ENCODE measurements around the gene CALN1. TPM values are rescaled to one million over a fixed set of nuclear protein-coding genes. Genes with fewer than 3 reads are reported as not detected.
"Not testable (repeated sequence)": the region's sequence is repeated elsewhere in the genome, so short reads cannot be mapped to it uniquely, and the experiment has no call there.

CALN1 gene
- total and polyA plus RNA-seq, 2 experiments from 2014 or later = 7.6 to 14.5 TPM

GRCh38 chr7:71746006-71746405 lies 666.1 kb downstream of the CALN1 start:
- ATAC-seq = no peak
- H3K36me3 Mint-ChIP-seq (ENCODE audit: low read depth) = no peaks in the 10 kb centered on the region
- peaks cover 2% of the 10 kb centered on the region for H3K27me3 Mint-ChIP-seq (ENCODE audit: insufficient read depth, low read depth, poor library complexity)
- H3K9me2 ChIP-seq (ENCODE audit: insufficient read depth) = no peaks in the 10 kb centered on the region
- no peaks in the 10 kb centered on the region for H4K20me1 ChIP-seq (replicated peaks; ENCODE audit: insufficient read depth)
- DNase-seq (ENCODE audit: low spot score) = peak; percentile 18
- no peaks in the 10 kb centered on the region for H3K4me1 Mint-ChIP-seq
- H2AFZ ChIP-seq = no peak overlapping the region
- no peak overlapping the region for H3K4me3 ChIP-seq
- no peaks in the 10 kb centered on the region for H3K79me2 ChIP-seq (replicated peaks; ENCODE audit: insufficient read depth)
- no peaks in the 10 kb centered on the region for H3F3A ChIP-seq (replicated peaks; ENCODE audit: low read depth)
- H3K36me3 ChIP-seq (ENCODE audit: insufficient read depth) = no peaks in the 10 kb centered on the region
- H3K27ac ChIP-seq (ENCODE audit: low read depth) = no peak overlapping the region
- peaks cover 11% of the 10 kb centered on the region; the same call in 2 of the 3 replicates for H3K9me3 Mint-ChIP-seq
- H3K4me2 ChIP-seq = no peak overlapping the region
- TF ChIP-seq NANOG (IDR thresholded peaks at IDR 0.05; ENCODE audit: borderline replicate concordance) (no peak), JUNB (IDR thresholded peaks at IDR 0.05; ENCODE audit: unreplicated experiment) (no peak), EZH2phosphoT487 (IDR thresholded peaks at IDR 0.05; ENCODE audit: unreplicated experiment) (no peak)
- TF ChIP-seq, protein P1, sequence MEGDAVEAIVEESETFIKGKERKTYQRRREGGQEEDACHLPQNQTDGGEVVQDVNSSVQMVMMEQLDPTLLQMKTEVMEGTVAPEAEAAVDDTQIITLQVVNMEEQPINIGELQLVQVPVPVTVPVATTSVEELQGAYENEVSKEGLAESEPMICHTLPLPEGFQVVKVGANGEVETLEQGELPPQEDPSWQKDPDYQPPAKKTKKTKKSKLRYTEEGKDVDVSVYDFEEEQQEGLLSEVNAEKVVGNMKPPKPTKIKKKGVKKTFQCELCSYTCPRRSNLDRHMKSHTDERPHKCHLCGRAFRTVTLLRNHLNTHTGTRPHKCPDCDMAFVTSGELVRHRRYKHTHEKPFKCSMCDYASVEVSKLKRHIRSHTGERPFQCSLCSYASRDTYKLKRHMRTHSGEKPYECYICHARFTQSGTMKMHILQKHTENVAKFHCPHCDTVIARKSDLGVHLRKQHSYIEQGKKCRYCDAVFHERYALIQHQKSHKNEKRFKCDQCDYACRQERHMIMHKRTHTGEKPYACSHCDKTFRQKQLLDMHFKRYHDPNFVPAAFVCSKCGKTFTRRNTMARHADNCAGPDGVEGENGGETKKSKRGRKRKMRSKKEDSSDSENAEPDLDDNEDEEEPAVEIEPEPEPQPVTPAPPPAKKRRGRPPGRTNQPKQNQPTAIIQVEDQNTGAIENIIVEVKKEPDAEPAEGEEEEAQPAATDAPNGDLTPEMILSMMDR (conservative IDR thresholded peaks at IDR 0.05; ENCODE audit: low read depth in 2 of 2) = peak; percentile 22 to 55; a peak in 3 of 4 replicates
- H3K4me3 Mint-ChIP-seq = no peak overlapping the region
- H3K4me1 ChIP-seq (ENCODE audit: insufficient read depth) = no peaks in the 10 kb centered on the region
- H3K27me3 ChIP-seq (ENCODE audit: insufficient read depth) = no peaks in the 10 kb centered on the region
- H3K27ac Mint-ChIP-seq = no peak overlapping the region

- H3K9me3 Mint-ChIP-seq = peaks cover 21% of the 10 kb centered on the region; the same call in 2 of the 3 replicates
- H3K79me2 ChIP-seq (replicated peaks; ENCODE audit: insufficient read depth) = no peaks in the 10 kb centered on the region
- no peaks in the 10 kb centered on the region for H4K20me1 ChIP-seq (replicated peaks; ENCODE audit: insufficient read depth)
- no peaks in the 10 kb centered on the region for H3K9me2 ChIP-seq (ENCODE audit: insufficient read depth)
- peak overlapping the region; percentile 20; the same call in 1 of the 2 replicates for H3K27ac ChIP-seq (ENCODE audit: low read depth)
- H3K4me2 ChIP-seq = no peak overlapping the region
- no peak overlapping the region; the same call in 2 of the 3 replicates for H3K4me3 Mint-ChIP-seq
- no peak overlapping the region for H2AFZ ChIP-seq
- peaks cover 2% of the 10 kb centered on the region for H3K27me3 Mint-ChIP-seq (ENCODE audit: insufficient read depth, low read depth, poor library complexity)
- H3K4me1 Mint-ChIP-seq = peaks cover 17% of the 10 kb centered on the region
- no peak for TF ChIP-seq EZH2 (IDR thresholded peaks at IDR 0.05; ENCODE audit: low read depth, unreplicated experiment)
- TF ChIP-seq EZH2phosphoT487 (IDR thresholded peaks at IDR 0.05; ENCODE audit: unreplicated experiment) = no peak
- no peak for TF ChIP-seq NANOG (IDR thresholded peaks at IDR 0.05; ENCODE audit: borderline replicate concordance)
- no peak for TF ChIP-seq POLR2AphosphoS5 (IDR thresholded peaks at IDR 0.05; ENCODE audit: low read depth)
- no peak overlapping the region for H3K4me3 ChIP-seq
- no peaks in the 10 kb centered on the region for H3K36me3 ChIP-seq (ENCODE audit: insufficient read depth)
- no peak for ATAC-seq
- H3K36me3 Mint-ChIP-seq (ENCODE audit: low read depth) = peaks cover 18% of the 10 kb centered on the region; the same call in 2 of the 3 replicates
- H3K27ac Mint-ChIP-seq = no peak overlapping the region
- no peaks in the 10 kb centered on the region for H3K27me3 ChIP-seq (ENCODE audit: insufficient read depth)
- peaks cover 15% of the 10 kb centered on the region for H3K4me1 ChIP-seq (ENCODE audit: insufficient read depth)
- H3F3A ChIP-seq (replicated peaks; ENCODE audit: low read depth) = 0 out of 2 replicates have a peak, but pooled peaks cover 3% of the 10 kb centered on the region
- DNase-seq (ENCODE audit: low spot score) = no peak
Observed at GRCh38 chr7:71740174-71740560, 672.0 kb downstream of the CALN1 start.

- Histone ChIP-seq H3K27ac (ENCODE audit: low read depth) (peak overlapping the region; percentile 20; the same call in 1 of the 2 replicates), H3F3A (replicated peaks; ENCODE audit: low read depth) (0 out of 2 replicates have a peak, but pooled peaks cover 3% of the 10 kb centered on the region), H3K36me3 (ENCODE audit: insufficient read depth) (no peaks in the 10 kb centered on the region), H3K4me3 (no peak overlapping the region), H4K20me1 (replicated peaks; ENCODE audit: insufficient read depth) (no peaks in the 10 kb centered on the region), H3K27me3 (ENCODE audit: insufficient read depth) (no peaks in the 10 kb centered on the region), H3K9me2 (ENCODE audit: insufficient read depth) (no peaks in the 10 kb centered on the region), H3K4me1 (ENCODE audit: insufficient read depth) (peaks cover 15% of the 10 kb centered on the region), H2AFZ (no peak overlapping the region), H3K79me2 (replicated peaks; ENCODE audit: insufficient read depth) (no peaks in the 10 kb centered on the region), H3K4me2 (0 out of 2 replicates have a peak overlapping the region, but pooled peaks have one; percentile 21)
- Mint-ChIP-seq H3K4me3 (no peak overlapping the region), H3K9me3 (peaks cover 21% of the 10 kb centered on the region; the same call in 2 of the 3 replicates), H3K4me1 (peaks cover 17% of the 10 kb centered on the region), H3K27me3 (ENCODE audit: insufficient read depth, low read depth, poor library complexity) (peaks cover 2% of the 10 kb centered on the region), H3K36me3 (ENCODE audit: low read depth) (peaks cover 18% of the 10 kb centered on the region; the same call in 2 of the 3 replicates), H3K27ac (no peak overlapping the region)
- peak; percentile 89 for ATAC-seq
- peak; percentile 87 for DNase-seq (ENCODE audit: low spot score)
- no peak for TF ChIP-seq STAT1 (IDR thresholded peaks at IDR 0.05; ENCODE audit: unreplicated experiment)
- TF ChIP-seq, protein P1 (conservative IDR thresholded peaks at IDR 0.05; ENCODE audit: low read depth in 2 of 2) = peak; percentile 21 to 41; a peak in 2 of 4 replicates
Observed at GRCh38 chr7:71739520-71740173, 672.5 kb downstream of the CALN1 start.

DNA sequence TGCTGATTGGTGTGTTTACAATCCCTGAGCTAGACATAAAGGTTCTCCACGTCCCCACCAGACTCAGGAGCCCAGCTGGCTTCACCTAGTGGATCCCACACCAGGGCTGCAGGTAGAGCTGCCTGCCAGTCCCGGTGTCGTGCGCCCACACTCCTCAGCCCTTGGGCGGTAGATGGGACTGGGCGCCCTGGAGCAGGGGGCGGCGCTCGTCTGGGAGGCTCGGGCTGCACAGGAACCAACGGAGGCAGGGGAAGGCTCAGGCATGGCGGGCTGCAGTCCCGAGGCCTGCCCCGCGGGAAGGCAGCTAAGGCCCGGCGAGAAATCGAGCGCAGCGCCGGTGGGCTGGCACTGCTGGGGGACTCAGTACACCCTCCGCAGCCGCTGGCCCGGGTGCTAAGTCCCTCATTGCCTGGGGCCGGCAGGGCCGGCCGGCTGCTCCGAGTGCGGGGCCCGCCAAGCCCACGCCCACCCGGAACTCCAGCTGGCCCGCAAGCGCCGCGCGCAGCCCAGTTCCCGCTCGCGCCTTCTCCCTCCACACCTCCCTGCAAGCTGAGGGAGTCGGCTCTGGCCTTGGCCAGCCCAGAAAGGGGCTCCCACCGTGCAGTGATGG lies 674.1 kb downstream of the CALN1 start:
- not testable (repeated sequence) for H3K36me3 ChIP-seq (ENCODE audit: insufficient read depth); H3K9me2 ChIP-seq (ENCODE audit: insufficient read depth); H3K4me3 ChIP-seq; H3F3A ChIP-seq (replicated peaks; ENCODE audit: low read depth); DNase-seq (ENCODE audit: low spot score); H3K27me3 Mint-ChIP-seq (ENCODE audit: insufficient read depth, low read depth, poor library complexity); H3K27ac Mint-ChIP-seq; H4K20me1 ChIP-seq (replicated peaks; ENCODE audit: insufficient read depth); ATAC-seq; H3K79me2 ChIP-seq (replicated peaks; ENCODE audit: insufficient read depth); H3K4me3 Mint-ChIP-seq; H3K27me3 ChIP-seq (ENCODE audit: insufficient read depth); H3K27ac ChIP-seq (ENCODE audit: low read depth); H2AFZ ChIP-seq; H3K4me2 ChIP-seq
- peaks cover 15% of the 10 kb centered on the region for H3K4me1 ChIP-seq (ENCODE audit: insufficient read depth)
- Mint-ChIP-seq H3K9me3 (peaks cover 24% of the 10 kb centered on the region; the same call in 2 of the 3 replicates), H3K36me3 (ENCODE audit: low read depth) (peaks cover 21% of the 10 kb centered on the region; the same call in 2 of the 3 replicates), H3K4me1 (peaks cover 17% of the 10 kb centered on the region)

Measured in GM23338 (cell line).